ENCODE measurements around the gene CLCN7. TPM values are rescaled to one million over a fixed set of nuclear protein-coding genes. Genes with fewer than 3 reads are reported as not detected.
"Not testable (repeated sequence)": the region's sequence is repeated elsewhere in the genome, so short reads cannot be mapped to it uniquely, and the experiment has no call there.

CLCN7 gene
- total RNA-seq, 3 donors from 2014 or later, result 54.2 to 60.7 (median 54.7) TPM

DNA sequence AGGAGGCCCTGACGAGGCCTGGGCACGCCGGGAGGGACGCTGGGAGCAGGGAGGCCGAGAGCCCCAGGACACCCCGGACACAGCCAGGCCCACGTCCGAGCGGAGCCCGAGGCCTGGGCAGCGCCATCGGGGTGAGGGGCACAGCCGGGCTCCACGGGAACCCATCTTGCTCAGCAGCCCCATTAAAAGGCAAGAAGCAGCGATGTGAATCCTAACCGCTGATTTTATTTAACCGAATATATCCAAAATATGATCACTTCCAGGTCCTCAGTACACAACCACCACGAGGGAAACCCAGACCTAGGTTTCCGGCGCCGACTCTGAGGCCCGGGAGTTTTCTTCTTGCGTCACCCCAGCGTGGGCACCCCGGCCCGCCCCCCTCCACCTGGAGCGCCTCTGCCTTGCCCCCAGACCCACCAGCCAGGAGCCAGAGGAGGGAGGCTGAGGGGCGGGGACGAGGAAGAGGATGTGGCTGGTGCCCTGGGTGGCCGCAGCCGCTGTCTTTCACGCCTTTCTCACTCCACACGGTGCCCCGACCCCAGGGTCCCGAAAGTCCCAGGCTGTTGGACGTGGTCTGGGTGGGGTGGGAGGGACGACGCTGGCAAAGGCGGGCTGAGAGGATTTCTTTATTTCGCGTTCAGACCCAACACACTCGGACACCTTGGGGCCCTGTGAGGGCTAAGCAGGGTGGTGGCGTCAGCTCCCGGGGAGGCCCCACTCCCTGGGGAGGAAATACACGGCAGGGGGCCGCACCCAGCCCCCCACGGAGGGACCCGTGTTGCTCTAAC lies 29.9 kb downstream of the CLCN7 start:
- Mint-ChIP-seq H3K4me1 (ENCODE audit: low read depth) (no peaks in the 10 kb centered on the region), H3K27me3 (ENCODE audit: low read depth) (no peaks in the 10 kb centered on the region), H3K36me3 (ENCODE audit: insufficient read depth) (peaks cover 2% of the 10 kb centered on the region), H3K9me3 (no peaks in the 10 kb centered on the region), H3K4me3 (no peak overlapping the region)
- DNase-seq (no peak), ATAC-seq (no peak)

DNA sequence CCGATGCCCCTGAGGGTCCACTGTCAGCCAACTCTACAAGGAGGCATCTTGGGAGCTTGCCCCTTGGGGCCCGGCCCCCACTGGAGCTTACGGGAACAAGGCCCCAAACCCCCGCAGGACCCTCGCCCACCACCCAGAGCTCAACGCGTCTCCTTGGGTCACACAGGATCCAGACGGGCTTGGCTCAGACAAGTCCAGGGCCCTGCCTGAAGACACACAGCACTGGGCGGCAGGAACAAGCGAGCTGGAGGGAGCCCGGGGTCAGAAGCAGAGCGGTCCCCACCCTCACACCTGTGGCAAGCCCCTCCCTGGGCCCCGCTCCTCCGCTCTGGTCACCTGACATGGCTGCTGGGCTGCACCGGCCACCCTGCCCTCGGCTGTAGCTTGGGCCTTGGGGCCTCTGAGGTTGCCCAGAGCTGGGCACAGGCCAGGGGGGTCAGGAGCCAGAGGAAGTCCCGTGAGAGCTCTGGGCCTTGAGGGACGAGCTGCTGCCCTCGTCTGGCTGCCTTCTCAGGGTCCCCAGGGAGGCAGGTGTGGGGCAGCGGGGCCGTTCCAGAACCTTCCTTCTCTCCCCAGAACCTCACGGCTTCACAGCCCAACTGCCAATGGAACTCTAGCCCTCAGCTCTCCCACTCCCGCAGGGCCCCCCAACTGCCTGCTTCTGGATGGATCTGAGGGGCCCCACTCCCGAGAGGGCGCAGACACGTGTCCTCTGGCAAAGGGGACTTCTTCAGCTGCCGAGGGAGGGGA lies 30.7 kb downstream of the CLCN7 start, which contains the start of gene CCDC154:
Gene CCDC154, minus strand, starts transcription at position 577 of the 750 bp plus-strand sequence. Its CDS starts 234 bp downstream, at position 343.
- Mint-ChIP-seq H3K9me3 (no peaks in the 10 kb centered on the region), H3K36me3 (ENCODE audit: insufficient read depth) (no peaks in the 10 kb centered on the region), H3K27me3 (ENCODE audit: low read depth) (no peaks in the 10 kb centered on the region), H3K4me1 (ENCODE audit: low read depth) (no peaks in the 10 kb centered on the region), H3K4me3 (no peak within 1 kb of the TSS)
- no peak for DNase-seq
- no peak for ATAC-seq

DNA sequence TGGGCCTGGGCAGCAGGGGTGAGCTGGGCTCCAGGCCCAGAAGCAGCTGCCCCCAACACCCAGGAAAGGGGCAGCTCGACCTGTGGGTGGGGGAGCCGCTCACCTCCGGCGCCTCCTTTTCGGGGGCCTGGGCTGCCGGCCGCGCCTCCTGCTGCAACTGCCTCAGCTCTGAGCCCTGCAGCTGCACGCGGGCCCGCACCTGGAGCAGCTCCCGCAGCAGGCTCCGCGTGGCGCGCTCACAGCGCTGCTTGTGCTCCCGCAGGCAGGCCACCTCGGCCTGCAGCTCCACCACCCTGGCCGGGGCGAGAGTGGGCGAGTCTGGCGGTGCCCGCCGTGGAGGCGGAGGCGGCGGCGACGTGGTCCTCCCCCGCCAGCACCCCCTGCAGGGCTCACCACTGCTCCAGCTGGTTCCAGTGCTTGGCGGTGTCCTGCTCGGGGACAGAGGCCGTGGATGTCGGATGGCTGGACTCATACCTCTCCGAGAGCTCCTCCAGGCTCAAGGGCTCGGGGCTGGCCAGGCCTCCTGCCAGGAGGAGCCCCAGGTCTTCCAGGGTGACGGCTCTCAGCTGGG lies 31.3 kb downstream of the CLCN7 start:
- Mint-ChIP-seq H3K4me3 (no peak overlapping the region), H3K9me3 (no peaks in the 10 kb centered on the region), H3K36me3 (ENCODE audit: insufficient read depth) (no peaks in the 10 kb centered on the region), H3K27me3 (ENCODE audit: low read depth) (no peaks in the 10 kb centered on the region), H3K4me1 (ENCODE audit: low read depth) (no peaks in the 10 kb centered on the region)
- ATAC-seq (no peak), DNase-seq (no peak)

DNA sequence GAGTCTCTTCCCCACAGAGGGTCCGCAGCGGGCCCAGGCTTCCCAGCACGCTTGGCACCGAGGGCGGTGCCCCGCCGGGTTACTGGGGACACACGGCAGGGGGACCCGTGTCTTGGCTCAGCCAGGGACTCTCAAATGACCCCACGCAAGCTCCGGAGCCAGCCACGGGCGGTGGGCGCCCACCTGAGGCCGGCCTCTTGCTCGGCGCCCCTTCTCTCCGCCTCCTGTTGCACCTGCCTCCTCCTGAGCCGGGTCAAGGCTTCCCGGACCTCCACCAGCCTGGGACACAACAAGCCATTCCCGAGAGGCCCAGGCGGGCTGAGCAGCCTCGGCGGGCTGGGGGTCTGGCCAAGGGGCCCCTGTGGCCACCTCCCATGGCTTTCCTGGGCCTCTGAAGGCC lies 32.1 kb downstream of the CLCN7 start:
- H3K27me3 Mint-ChIP-seq (ENCODE audit: low read depth), result no peaks in the 10 kb centered on the region
- ATAC-seq, result no peak
- H3K4me1 Mint-ChIP-seq (ENCODE audit: low read depth), result no peaks in the 10 kb centered on the region
- DNase-seq, result no peak
- H3K36me3 Mint-ChIP-seq (ENCODE audit: insufficient read depth), result no peaks in the 10 kb centered on the region
- H3K9me3 Mint-ChIP-seq, result no peaks in the 10 kb centered on the region
- no peak overlapping the region for H3K4me3 Mint-ChIP-seq

DNA sequence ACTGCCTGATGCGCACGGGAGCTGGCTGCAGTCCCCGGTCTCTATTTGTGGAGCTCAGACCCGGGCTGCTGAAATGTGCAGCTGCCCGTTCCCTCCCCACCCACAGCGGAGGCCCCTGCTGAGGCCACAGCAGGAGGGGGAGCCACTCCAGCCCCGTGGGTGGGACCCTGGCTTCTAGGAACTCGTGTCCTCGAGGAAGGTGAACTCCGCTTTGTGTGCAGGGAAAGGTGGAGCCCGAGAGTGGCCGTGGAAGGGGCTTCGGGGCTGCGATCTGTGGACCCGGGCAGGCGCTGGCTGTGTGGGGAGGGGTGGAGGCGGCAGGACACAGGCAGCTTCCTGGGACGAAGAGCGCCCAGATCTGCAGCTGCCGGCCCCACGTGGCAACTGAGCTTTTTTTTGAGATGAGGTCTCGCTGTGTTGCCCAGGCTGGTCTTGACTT lies 33.4 kb downstream of the CLCN7 start:
- Mint-ChIP-seq H3K4me1 (ENCODE audit: low read depth) (no peaks in the 10 kb centered on the region), H3K27me3 (ENCODE audit: low read depth) (no peaks in the 10 kb centered on the region), H3K36me3 (ENCODE audit: insufficient read depth) (no peaks in the 10 kb centered on the region), H3K9me3 (no peaks in the 10 kb centered on the region), H3K4me3 (no peak overlapping the region)
- ATAC-seq (no peak), DNase-seq (no peak)

DNA sequence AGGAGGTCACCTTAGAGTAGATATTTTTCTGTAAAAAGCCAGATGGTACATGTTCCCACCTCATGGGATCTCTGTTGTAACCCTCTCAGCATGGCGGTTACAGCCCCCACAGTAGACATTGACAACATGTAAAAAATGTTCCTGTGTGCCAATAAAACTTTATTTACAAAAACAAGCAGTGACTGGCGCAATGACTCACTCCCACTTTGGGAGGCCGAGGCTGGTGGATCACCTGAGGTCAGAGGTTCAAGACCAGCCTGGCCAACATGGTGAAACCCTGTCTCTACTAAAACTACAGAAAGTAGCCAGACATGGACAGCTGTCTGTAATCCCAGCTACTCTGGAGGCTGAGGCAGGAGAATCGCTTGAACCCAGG lies 35.1 kb downstream of the CLCN7 start:
- ATAC-seq; H3K36me3 Mint-ChIP-seq (ENCODE audit: insufficient read depth); H3K9me3 Mint-ChIP-seq; H3K4me1 Mint-ChIP-seq (ENCODE audit: low read depth); H3K4me3 Mint-ChIP-seq; DNase-seq; H3K27me3 Mint-ChIP-seq (ENCODE audit: low read depth): not testable (repeated sequence)

DNA sequence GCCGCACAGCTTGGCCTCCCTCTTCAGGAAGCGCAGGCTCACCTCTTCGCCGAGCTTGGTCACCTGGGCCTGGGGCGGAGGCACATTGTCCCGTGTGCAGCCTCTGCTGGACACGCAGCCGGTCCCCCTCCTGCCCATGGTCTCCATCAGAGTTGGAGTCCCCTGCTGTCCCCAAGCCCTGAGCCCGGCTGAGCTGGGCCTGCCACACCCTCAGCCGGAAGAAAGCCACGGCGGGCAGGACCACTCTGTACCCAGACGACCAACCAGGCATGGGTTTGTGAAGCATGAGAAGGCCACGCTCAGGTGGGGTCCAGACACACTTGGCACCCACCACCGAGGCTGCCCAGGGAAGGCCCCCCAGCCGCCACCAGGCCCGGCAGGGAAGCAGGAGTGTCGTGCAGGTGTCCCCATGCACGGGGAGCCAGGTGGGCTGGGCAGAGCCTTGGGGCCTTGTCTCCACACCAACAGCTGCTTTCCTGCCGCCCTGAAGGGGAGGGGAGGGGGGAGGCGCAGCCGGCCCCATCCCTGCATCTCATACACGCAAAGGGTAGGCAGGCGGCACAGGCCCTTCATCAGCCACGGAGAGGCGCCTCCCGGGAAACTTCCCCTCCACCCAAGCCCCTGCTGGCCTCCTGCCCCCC lies 35.6 kb downstream of the CLCN7 start:
- H3K4me1 Mint-ChIP-seq (ENCODE audit: low read depth), result no peaks in the 10 kb centered on the region
- no peaks in the 10 kb centered on the region for H3K27me3 Mint-ChIP-seq (ENCODE audit: low read depth)
- ATAC-seq (no peak), DNase-seq (no peak)
- H3K36me3 Mint-ChIP-seq (ENCODE audit: insufficient read depth), result no peaks in the 10 kb centered on the region
- H3K4me3 Mint-ChIP-seq, result no peak overlapping the region
- no peaks in the 10 kb centered on the region for H3K9me3 Mint-ChIP-seq

DNA sequence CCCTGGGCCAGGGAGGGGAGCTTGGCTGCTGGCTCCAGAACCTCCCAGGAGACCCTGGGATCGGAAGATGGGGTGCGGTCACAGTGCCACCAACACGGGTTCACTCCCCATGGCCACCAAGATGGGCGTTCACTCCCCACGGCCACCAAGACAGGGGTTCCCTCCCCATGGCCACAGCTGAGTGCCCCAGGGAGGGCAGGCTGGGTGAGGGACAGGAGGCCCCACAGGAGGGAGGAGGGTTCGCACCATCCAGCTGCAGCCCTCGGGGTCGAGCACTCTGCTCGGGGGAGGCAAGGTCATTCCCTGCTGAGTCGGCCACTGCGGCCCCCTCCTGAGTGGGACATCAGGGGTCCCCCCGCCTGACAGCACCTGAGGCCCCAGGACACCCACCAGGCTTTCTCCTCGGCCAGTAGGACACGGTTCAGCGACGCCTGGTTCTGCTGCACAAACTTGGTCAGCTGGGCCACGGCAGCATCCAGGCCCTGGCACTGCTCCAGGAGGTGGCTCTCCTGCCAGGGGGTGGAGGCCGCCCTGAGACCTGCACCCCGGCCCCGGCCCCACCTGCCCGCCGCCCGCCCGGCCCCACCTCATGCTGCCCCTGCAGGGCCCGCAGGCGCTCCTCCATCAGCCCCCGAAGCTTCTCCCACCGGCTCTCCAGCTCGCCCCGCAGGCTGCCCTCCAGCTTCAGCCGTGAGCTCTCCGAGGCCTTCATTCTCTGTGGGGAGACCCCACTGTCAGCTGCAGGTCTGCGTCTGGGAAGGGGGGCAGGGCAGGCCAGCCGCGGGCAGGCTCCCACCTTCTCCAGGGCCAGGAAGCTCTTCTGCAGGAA lies 36.4 kb downstream of the CLCN7 start:
- H3K27me3 Mint-ChIP-seq (ENCODE audit: low read depth), result no peaks in the 10 kb centered on the region
- no peaks in the 10 kb centered on the region for H3K36me3 Mint-ChIP-seq (ENCODE audit: insufficient read depth)
- H3K9me3 Mint-ChIP-seq, result no peaks in the 10 kb centered on the region
- no peak overlapping the region for H3K4me3 Mint-ChIP-seq
- DNase-seq (no peak), ATAC-seq (no peak)
- no peaks in the 10 kb centered on the region for H3K4me1 Mint-ChIP-seq (ENCODE audit: low read depth)

DNA sequence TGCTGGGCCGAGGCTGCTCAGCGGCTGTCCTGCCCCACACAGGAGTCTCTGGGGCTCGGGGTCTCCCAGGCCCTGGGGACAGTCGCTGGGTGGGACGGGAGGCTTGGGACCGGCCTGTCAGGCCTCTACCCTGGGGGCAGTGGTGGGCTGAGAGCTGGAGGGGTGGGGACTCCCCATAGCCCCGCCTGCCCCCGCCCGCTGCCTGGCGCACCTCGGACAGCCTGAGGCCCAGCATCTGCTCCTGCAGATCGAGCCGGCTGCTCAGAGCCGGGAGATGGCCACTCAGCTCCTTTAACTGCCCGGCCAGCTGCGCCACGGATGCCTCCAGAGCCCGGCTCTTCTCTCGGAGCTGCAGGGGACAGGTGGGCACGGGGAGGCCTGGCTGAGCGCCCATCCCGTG lies 37.2 kb downstream of the CLCN7 start:
- H3K4me1 Mint-ChIP-seq (ENCODE audit: low read depth), result no peaks in the 10 kb centered on the region
- no peaks in the 10 kb centered on the region for H3K27me3 Mint-ChIP-seq (ENCODE audit: low read depth)
- H3K9me3 Mint-ChIP-seq, result no peaks in the 10 kb centered on the region
- no peak for ATAC-seq
- H3K36me3 Mint-ChIP-seq (ENCODE audit: insufficient read depth), result no peaks in the 10 kb centered on the region
- H3K4me3 Mint-ChIP-seq, result no peak overlapping the region
- no peak for DNase-seq

DNA sequence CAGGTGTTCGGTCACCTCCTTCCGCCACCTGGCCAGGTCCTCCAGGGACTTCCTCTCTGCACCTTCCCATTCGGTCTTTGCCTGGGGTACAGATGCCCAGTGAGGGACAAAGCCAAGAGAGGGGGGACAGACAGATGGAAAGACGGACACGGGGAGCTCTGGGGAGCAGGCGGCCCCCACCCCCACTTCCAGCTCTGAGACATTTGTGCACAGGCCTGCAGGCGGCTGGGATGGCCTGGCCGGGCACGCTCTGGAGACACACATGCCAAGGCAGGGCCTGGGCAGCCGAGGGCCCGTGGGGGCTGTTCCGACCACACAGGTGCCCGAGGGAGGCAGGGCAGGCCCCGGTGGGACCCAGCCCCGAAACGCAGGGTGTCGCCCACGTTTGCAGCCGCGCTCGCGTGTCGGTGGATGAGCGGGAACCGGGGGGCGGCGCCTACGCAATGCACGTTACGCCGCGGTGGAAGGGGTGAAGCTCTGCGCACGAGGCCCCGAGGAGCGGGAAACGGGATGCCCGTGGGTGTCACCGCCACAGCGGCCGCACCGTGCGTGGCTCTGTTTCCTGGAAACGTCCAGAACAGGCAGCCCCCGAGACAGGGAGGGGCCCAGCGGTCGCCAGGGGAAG lies 38.0 kb downstream of the CLCN7 start:
- Mint-ChIP-seq H3K9me3 (no peaks in the 10 kb centered on the region), H3K27me3 (ENCODE audit: low read depth) (no peaks in the 10 kb centered on the region), H3K4me1 (ENCODE audit: low read depth) (no peaks in the 10 kb centered on the region), H3K4me3 (no peak overlapping the region), H3K36me3 (ENCODE audit: insufficient read depth) (no peaks in the 10 kb centered on the region)
- DNase-seq, result no peak
- no peak for ATAC-seq

DNA sequence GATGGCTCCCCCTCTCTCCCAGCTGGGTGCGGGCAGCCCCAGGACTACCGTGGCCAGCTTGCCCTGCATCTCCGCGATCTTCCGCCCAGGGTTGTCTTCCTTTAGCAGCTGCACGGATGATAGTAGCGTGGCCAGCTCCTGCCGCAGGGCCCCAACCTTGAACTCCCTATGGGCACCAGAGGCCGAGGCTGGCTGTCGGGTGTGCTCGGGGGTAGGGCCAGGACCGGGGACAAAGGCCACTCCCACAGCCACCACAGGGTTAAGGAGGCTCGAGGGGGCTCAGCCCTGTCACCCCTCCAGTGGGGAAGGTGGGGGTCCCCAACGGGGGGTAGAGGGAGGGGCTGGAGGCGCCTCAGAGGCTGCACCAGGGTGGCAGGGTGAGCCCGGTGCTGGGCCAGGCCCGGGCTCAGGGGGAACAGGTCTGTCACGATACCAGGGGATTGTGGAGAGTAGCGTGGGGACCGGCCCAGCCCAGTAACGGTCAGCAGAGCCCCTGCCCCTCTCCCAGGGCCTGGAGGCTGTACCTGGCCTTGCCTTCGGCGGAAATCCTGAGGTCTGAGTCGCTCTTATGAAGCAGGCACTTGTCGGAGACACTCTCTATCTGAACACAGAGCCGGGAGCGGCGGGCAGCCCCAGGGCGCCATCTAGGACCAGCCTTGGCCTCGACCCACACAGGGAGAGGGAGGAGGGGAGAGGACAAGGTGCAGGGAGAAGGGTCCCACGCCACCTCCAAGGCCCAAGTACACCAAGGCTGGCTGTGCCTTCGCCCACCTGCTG lies 38.7 kb downstream of the CLCN7 start:
- Mint-ChIP-seq H3K4me3 (no peak overlapping the region), H3K9me3 (no peaks in the 10 kb centered on the region), H3K36me3 (ENCODE audit: insufficient read depth) (no peaks in the 10 kb centered on the region), H3K27me3 (ENCODE audit: low read depth) (no peaks in the 10 kb centered on the region), H3K4me1 (ENCODE audit: low read depth) (no peaks in the 10 kb centered on the region)
- ATAC-seq, result no peak
- DNase-seq, result no peak

DNA sequence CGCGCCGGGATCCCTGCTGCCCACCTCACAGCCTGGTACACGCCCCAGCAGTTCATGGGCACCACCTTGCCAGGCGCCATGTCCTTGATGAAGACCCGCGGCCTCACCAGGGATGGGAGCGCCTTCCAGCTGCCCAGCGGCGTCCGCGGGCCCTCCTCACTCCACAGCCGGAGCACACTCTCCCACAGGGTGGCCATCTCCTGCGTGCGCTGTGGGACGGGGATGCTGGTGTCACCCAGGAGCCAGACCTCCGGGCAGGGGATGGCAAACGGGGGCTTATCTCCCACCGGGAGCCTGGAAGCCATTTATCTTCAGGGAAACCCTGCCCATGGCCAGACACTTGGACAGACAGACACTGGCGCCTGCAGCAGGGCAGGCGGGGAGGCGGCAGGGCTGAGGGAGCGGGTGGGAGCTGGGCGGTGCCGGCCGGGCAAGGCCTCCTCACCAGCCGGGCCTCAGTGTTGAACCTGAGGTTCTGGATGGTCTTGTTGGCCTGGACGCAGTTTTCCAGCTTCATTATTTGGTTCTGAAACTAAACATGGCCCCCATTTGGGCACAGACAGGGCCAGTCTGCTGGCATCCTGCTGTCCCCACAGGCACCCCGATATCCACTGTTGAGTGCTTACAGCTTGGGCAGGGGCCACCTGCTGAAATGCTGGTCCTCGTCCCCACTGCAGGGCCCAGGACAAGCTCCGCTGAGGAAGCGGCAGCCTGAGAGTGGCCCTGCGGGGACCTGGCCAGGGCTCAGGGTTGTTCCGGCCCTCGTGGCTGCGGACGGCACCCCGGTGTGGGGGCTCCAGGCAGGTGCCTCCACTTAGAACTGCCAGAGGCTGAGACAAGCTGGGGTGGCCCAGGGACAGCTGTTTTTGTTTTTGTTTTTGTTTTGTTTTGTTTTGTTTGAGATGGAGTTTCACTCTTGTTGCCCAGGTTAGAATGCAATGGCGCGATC lies 39.9 kb downstream of the CLCN7 start:
- H3K27me3 Mint-ChIP-seq (ENCODE audit: low read depth), result peaks cover 2% of the 10 kb centered on the region
- H3K4me3 Mint-ChIP-seq, result no peak overlapping the region
- no peak for DNase-seq
- H3K36me3 Mint-ChIP-seq (ENCODE audit: insufficient read depth), result no peaks in the 10 kb centered on the region
- H3K4me1 Mint-ChIP-seq (ENCODE audit: low read depth), result no peaks in the 10 kb centered on the region
- H3K9me3 Mint-ChIP-seq, result no peaks in the 10 kb centered on the region
- no peak for ATAC-seq
